ENCODE measurements around the gene CD99L2. TPM values are rescaled to one million over a fixed set of nuclear protein-coding genes. Genes with fewer than 3 reads are reported as not detected.

Gene CD99L2, protein sequence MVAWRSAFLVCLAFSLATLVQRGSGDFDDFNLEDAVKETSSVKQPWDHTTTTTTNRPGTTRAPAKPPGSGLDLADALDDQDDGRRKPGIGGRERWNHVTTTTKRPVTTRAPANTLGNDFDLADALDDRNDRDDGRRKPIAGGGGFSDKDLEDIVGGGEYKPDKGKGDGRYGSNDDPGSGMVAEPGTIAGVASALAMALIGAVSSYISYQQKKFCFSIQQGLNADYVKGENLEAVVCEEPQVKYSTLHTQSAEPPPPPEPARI
- total RNA-seq: 32.6 TPM

GRCh38 chrX:150898343-150899190 lies at the start of gene CD99L2:
CD99L2 (minus strand) TSS chrX:150898668; CDS start chrX:150898588, 80 bp downstream.

Other genes with a start within 250 kb of the CD99L2 start
- gene MTMR1, start 205.3 kb downstream of the CD99L2 start, total RNA-seq: 22.2 TPM
- 17.2 TPM for gene HMGB3, start 84.7 kb upstream of the CD99L2 start, total RNA-seq